ENCODE data around the gene DRD1.

DNA sequence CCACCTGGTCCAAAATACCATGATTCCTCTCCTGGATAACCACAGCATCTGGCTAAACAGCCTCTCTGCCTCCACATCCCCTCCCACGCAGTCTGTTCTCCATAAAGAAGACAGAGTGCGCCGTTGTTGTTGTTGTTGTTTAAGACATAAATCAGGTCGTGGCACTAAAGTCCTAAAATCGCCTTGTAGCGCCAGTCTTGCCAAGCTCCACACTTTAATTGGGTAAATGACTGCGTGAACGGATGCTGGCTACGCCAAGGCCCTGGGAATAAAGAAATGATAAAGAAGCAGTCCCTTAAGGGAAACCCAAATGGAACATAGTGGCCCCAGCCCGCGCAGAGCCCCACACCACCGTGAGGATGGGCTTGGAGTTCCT lies 34.0 kb upstream of the DRD1 start:
- TF ChIP-seq SP1 (IDR thresholded peaks at IDR 0.05; ENCODE audit: low read depth) (no peak), EGR1 (IDR thresholded peaks at IDR 0.05; ENCODE audit: low read depth) (peak; percentile 30; the same call in 1 of the 2 replicates), CBX3 (IDR thresholded peaks at IDR 0.05; ENCODE audit: low read depth) (no peak)
- TF ChIP-seq, protein P1, sequence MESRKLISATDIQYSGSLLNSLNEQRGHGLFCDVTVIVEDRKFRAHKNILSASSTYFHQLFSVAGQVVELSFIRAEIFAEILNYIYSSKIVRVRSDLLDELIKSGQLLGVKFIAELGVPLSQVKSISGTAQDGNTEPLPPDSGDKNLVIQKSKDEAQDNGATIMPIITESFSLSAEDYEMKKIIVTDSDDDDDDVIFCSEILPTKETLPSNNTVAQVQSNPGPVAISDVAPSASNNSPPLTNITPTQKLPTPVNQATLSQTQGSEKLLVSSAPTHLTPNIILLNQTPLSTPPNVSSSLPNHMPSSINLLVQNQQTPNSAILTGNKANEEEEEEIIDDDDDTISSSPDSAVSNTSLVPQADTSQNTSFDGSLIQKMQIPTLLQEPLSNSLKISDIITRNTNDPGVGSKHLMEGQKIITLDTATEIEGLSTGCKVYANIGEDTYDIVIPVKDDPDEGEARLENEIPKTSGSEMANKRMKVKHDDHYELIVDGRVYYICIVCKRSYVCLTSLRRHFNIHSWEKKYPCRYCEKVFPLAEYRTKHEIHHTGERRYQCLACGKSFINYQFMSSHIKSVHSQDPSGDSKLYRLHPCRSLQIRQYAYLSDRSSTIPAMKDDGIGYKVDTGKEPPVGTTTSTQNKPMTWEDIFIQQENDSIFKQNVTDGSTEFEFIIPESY (IDR thresholded peaks at IDR 0.05; ENCODE audit: extremely low read depth, insufficient replicate concordance, low read length), result no peak

Measured in HCT116 (cell line).